GM18511 (cell line): Measurements from ENCODE around the gene GUCA2A.

Source experiments
- ATAC-seq: cut with Tn5 transposase; IDR thresholded peaks from one replicate; pipeline ENCODE4 v1.9.1; 2021; ENCODE audit warnings: mild to moderate bottlenecking, moderate library complexity; ENCODE audit not compliant: unreplicated experiment

The GUCA2A gene

DNA sequence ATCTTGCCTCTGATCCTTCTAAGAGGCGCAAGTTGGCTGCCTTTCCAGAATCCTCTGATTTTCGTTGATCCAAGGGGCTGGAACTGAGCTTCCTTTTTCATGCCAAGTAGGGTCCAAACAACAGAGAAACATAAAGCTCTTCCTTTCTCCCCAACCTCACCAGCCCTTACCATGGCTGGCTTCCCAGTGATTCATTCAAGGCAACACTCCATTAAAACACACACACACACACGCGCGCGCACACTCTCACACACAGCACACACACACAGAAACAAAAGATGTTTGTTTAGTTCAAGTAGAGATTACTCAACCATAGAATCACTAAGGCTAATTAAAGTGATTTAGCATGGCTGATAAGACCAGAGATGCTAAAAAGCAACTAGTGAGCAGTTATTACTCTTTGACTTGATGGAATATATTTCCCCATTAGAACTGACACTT is 13.0 kb upstream of the GUCA2A start:
- no peak for ATAC-seq

DNA sequence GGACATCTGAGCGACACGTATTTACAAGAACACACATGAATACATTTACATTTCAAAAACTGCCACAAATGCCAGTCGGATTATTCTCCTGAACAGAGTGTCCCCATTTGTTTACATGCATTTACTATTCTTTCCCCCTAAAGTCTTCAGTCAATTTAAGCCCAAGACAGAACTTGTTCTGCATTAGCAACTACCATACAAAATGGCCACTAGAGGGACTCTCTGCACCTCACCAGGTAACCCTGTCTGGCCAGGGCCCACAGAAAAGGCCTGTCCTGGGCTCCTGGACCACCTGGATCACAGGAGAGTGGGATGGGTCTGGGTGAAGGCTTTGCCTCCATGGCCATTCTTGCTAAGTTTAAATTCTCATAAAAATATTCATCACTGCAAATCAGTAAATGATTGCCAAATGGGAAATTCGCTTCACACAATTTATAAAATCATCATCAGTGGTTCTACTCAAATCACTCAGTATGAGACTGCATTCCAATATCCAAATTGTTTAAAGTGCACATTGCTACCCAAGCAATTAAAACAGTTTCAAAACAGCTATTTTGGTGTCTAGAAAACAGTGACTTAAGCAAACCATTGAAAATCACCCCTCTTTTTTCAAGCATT is 12.5 kb upstream of the GUCA2A start:
- no peak for ATAC-seq

DNA sequence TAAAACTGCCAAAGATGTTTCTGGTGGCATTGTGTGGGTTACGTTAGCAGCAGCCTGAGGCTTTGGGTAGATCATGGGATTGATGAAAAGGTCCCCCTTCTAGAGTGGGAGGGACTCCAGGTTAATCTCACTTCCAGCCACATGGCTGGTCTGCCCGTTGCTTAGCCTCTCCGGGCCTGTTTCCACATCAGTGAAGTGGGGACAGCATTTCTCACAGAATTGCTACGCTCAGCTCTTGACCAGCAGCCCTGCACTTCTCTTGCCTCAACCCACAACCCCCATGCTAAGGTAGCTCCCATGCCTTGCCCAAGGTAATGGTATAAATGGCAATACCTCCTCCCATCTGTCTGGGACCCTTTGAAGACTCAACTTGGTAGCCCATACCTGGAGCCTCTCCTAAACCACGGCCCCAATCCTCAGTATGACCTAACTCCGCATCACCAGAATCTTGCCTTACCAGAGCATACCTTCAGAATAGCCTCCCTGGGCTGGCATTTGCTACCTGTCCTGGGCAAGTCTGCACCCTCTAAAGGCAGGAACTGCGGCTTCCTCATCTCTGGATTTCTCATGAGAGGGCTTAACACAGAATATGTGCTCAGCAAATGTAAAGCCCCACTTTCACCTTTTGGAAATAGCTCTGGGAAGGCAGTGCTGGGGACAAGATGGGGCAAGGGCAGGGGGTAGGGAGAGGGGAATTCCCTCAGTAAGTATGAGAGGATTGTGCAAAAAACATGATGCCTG is 10.9 kb upstream of the GUCA2A start:
- ATAC-seq, result no peak

DNA sequence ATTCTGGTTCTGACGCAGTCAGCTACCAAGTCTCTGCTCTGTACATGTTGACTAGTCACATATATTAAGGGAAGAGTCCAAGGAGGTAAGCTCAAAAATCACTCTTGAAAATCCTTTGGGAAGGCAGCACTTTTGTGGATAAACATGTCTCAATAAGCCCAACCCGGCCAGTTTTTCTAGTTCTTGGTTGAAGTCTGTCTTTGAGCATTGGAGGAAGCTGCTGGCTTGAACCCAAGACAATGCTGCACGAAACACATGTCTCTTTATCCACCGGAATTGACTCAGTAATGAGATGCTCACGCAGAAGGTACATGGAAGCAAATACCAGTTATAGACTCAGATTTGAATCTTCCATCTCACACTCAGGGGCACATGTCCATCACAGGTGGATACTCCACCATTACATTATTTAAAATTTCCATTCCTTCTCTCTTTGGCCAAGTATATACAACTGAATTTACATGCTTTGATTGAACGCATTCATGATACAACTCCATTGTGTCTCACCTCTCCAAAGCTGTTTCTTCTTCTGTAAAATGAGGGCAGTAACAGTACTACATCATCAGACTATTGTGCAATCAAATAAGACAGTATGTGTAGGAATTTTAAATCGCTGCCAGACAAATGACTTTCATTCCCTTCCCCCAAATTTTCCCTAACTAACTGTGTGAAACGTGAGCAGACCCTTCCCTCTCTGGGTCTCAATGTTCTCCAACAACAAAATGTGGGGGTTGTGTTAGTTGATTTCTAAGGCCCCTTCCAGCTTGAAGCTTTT is 9.6 kb upstream of the GUCA2A start:
- ATAC-seq, result no peak

DNA sequence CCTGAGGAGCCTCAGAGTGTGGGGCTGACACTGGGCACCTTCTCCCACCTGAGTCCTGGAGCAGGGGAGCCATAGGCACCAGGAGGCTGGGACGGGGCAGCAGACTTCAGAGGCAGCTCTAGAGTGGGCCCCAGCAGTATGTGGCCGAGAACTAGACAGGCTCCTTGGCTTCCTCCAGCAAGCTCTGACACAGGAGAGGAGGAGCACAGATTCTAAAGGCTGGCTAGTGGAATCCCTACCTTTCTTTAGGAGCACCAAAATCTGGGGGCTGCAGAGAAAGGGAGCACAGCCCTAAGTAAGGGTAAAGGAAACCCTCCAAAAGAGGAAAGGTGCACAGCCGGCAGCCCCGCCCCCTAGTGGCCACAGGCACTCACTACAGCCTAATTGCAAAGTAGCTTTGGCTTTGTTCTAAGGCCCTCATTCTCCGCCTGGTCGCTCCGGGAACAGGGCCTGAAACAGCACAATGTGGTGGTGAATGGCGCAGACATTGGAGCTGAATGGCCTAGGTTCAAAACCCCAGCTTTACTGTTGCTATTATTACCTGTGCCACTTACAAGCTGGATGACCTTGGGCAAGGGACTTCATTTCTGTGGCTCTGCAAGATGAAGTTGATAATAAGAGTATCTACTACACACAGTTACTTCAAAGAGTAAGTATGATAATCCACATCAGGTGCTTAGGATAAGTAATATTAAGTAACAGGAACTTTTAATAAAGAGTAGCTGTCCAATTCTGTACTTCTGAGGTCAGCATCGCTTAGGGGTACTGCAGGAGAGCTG is 8.8 kb upstream of the GUCA2A start:
- ATAC-seq, result no peak

DNA sequence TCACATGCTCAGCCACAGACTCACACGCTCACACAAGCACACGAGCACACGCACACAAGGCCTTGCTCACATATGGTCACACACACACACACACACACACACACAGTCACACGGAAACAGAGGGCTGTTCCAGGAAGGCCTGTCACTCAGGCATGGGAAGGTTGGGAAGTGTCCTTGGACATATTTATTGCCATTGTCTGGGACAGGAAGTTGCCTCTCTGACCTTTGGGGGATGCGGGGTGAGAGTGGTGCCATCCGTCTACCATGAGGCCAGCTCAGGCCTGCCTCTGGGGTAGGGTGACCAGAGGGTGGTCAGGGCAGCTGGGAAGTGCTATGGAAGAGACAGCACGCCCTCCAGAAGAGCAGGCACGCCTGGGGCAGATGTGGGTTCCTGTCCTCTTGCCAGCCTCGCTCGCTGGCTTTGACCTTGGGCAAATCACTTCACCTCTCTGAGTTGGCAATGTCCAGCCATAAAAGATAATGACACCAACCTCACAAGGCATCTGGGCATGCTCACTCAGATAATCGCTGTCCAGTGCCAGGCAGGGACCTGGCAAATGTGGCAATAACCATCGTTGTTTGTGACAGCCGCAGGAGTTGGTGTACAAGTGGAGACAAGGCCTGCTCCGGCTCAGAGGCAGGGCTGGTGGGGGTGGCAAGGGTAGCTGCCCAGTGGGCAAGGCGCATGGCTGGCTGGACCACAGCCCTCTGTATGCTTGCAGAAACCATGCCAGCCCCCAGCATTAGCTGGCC is 8.0 kb upstream of the GUCA2A start:
- ATAC-seq, result no peak

DNA sequence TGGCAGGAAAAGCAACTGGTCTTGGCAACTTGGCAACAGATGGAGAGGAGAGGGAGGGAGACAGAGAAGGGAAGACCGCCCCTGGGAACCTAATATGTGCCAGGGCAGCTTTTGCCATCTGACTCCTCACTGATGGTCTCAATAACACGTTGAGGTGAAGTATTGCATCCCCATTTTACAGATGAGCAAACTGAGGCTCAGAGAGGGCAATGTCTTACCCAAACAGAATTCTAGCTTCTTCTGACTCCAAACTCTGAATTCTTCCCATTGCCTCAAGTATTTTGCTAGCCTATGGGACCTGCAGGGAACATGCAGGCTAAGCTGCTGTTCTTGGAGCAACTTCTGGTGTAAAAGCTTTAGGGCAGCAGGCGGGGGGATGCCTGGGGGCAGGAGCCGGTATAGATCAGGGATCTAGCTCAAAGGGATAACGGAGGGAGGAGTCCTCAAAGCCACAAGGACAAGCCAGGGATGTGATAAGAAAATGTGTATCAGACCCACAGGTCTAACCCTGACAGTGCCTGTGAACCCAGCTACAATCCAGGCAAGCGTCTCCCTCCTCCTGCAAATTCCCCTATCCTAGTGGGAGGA is 7.2 kb upstream of the GUCA2A start:
- ATAC-seq, result no peak

DNA sequence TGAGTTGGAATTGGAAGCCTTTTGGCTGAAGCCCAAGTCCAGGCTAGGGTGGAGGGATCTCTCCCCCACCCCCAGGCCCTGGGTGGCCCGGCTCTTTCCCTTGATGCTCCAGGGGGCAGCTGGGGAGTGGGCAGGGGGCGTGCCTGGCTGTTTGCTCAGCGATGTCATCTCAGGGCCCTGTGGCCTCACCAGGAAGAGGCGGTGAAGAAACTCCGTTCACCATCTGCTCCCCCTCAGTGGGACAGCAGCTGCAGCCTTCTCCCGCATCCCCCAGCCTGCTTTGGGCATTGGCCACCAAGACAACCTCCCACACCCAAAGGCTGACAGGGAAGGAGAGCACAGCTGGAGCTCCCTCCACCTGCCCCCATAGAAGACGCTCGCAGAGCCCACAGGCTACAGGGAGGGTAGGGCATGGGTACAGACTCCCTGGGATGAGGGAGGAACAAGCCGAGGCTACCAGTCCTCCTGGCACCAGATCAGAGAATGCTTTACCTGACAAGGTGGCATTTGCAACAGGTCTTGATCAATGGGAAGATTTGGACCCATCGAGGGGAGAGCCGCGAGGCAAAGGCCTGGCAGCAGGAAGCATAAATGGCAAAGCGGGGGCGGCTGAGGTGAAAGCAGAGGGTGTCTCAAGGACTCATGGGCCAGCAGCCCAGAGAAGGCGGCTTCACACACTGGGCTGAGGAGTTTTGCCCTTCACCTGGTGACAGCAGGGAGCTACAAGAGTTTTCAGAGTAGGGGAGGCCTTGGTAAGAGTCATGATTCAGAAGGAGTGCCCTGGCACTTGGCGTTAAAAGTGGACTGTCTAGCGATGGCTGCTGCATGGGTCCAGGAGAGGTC is 6.5 kb upstream of the GUCA2A start:
- ATAC-seq, result no peak

DNA sequence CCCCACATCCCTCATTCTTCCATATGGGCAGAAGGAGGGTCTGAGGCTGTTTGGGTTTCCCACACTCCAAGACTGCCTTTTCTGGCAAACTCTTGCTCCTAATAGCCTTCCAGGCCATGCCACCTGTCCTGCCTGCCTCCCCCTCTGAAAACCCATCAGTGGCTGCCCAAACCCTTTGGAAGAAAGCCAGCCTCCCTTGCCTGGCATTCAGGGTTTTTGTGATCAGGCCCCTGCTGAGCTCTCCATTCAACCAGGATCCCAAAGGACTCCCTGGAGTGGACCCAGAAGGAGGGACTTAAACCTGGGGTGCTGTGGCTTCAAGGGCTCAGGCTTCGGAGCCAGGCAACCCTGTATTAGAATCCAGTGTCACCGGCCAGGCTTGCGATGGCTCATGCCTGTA is 4.2 kb upstream of the GUCA2A start:
- no peak for ATAC-seq

DNA sequence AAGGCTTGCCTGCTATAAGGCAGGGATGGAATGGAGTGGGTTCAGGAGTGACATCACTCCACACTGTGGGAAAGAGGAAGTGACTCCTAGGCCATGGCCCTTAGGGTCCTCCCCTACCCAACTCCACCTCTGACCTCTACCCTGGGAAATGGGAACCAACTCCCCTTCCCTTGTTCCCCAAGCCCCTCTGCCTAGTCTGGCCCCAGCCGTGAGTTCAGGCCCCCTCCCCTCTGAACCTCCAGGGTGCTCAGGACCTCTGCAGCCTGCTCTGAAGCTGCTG is 3.8 kb upstream of the GUCA2A start:
- ATAC-seq, result no peak

DNA sequence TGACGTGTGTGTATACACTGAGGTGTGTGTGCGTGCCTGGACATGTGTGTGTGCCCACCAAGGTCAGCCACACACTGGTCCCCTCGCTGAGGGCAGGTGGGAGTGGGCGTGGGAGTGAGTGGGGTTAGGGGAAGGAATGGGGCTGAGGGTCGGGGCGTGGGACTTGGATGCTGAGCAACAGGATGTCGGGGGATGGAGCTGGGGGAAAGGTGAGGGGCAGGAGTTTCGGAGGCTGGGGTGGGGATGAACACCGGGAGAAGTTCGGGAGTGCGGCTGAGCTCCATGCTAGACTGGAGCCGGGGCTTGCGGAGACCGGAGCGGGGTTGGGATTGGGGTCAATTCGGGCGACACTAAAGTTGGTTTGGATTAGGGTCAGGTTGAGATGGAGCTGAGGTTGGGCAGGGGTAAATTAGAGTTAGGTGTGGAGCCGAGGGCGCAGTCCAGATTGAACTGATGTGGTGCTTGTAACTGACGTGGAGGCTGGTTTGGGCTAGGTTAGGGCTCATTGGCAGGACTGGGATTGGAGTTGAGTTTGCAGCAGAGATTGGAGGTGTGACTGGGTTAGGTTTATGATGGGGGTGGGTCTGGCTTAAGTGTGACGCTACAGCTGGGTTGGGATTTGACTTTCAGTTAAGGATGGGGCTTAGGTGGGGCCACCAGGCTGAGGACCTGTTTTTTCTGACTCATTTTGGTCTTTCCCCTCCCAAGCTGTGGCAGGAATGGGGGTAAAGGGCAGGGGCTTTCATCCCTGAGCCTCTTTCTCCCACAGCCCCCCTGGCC is 3.3 kb upstream of the GUCA2A start:
- no peak for ATAC-seq

DNA sequence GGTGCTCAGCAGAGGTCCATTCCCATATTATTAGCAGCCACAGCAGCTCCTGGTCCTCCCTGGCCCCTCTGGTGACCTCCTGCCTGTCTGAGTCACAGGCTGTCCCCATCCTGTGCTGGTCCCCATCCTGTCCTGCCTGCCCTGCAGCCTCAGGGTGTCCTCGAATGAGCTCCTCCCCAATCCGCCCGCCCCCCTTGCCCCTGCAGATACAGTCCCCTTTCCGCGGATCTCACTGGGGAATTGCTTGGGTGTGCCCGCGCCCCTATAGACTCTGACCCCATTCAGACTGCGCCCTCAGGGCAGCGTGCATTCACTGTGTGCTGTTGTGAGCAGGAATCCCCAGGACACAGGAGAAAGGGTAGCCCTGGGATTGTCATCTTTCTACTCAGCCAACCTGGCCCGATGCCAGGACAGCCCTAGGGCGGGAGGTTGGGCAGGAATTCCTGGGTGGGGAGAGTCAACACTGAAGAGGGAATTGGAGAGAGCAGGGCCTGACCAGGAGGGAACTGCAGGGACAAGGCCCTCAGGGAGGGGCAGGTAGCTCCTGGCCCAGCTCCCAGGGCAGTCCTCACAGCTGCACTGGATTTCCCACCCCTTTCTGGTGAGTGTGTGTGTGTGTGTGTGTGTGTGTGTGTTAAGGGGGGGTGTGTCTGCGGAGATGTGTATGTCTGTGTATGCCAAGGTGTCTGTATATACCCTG is 1.1 kb upstream of the GUCA2A start:
- ATAC-seq, result no peak

DNA sequence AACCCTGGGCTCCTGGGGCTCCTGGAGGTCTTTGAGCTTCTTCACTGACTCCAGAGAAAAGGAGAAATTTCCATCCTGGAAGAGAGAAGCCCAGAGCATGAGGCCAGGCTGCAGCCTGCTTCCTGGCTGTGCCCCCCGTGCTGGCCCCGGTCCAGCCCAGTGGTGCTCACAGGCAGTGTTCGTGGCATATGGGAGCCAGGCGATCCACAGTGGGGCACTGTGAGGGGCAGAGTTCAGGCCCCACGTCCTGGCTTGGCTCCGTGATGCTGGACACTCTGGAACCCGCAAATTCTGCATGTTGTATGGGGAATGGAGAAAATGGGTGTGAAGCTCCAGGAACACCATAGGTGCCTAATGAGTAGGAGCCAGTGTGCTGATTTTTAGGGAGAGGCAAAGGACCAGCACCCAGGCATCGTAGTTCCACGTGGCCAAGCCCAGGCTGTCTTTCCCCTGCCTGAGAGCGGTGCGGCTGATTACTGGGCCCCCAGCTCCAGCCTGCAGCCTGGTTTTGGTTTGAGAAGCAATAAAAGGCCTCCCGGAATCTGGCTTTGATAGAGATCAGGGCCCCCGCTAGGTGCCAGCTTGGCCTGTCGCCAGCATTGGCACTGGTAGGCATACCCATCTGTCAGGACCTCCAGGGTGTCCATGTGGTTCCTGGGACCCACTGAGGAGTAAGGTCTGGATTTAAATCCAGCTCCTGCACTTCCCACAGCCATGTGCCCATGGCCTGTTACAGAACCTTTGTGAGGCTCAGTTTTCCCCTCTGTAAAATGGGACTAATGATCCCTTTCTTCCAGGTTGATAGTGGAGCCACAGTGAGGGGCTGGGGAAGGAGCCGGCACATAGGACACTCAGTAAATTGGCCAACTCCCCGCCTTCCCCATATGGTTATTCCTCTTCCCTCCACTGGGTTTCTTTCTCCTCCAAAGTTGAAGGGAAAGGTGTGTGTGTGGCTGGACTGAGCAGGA is 725 bp downstream of the GUCA2A start:
- ATAC-seq, result no peak

DNA sequence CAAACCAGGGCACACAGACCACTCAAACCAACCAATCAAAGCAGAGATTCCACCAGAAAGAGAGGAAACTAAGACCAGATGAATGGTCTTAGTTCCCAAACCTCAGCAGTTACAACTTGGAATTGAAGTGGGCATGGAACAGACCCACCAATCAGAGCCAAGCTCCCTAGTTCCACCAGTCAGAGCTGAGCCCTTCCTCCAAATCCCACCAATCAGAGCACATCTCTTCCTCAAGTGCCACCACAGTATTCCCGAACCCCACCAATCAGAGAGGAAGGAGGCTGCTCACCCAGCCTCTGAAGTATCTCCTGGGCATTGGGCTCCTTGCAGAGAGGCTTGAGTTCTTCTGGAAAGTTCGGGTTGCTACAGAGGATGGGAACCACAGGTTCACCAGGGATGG is 1.4 kb downstream of the GUCA2A start:
- no peak for ATAC-seq

DNA sequence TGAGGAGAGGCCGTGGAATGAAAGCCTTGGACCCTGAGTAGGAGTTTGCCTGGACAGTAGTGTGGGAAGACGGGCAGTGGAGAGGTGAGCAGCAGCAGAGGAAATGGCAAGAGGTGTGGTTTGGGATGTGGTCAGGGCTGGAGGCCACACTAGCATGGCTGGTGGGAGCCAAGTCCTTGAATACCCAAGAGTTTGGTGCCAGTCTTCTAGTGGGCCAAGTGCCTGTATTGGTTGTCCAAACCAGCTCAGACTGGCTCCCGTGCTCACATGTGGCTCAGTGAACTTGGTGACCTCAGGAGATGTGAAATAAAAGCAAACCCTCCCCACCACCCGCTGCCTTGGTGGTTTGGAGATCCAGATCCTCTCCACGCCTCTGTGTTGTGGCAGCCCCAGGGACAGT is 2.4 kb downstream of the GUCA2A start:
- no peak for ATAC-seq

DNA sequence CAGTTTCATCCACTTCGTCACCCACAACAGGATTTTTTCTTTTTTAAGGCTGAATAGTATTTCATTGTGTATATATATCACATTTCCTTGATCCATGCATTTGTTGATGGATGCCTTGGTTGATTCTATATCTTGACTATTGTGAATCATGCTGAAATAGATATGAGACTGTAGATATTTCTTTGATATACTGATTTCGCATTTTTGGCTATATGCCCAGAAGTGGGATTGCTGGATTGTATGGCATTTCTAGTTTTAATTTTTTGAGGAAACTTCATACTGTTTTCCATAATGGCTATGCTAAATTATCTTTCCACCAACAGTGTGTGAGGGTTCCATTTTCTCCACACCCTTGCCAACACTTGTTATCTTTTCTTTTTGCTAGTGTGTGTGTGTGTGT is 6.4 kb downstream of the GUCA2A start:
- no peak for ATAC-seq

DNA sequence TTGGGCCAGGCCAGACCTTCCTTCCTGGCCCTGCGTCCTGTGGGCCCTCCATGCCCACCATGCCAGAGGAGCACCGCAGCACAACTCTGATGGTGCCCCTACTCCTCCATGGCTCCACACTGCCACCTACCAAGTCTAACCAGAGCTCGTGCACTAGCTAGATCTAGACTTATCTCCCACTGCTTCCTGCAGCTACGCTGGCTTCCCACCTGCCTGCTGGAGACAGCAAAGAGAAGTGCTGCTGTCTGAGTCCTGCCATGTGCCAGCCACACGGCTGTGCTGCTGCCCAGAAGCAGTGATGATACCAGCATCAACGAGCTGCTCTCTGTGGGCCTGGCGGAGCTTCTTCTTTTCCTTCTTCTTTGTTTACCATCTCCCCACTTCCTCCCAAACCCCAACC is 6.9 kb downstream of the GUCA2A start:
- ATAC-seq, result no peak
